PC-3 (cell line): Measurements from ENCODE around the gene DNAH17.

ENCODE experiments used
- CTCF ChIP-seq: fragments of 300-600 bp; sonication (generic); conservative IDR thresholded peaks from 2 replicates; pipeline ENCODE4 v1.5.1; 2017; ENCODE audit warnings: antibody characterized with exemption, low read depth, mild to moderate bottlenecking, low read length
- EZH2 ChIP-seq: fragments of 300-600 bp; sonication (generic); IDR thresholded peaks from one replicate; pipeline ENCODE4 v1.6.1; 2017; ENCODE audit warnings: antibody characterized with exemption, mild to moderate bottlenecking, low read length; ENCODE audit not compliant: unreplicated experiment
- EZH2phosphoT487 ChIP-seq: fragments of 300-600 bp; sonication (generic); IDR thresholded peaks from 2 replicates; pipeline ENCODE4 v1.6.1; 2018; ENCODE audit warnings: mild to moderate bottlenecking, antibody characterized with exemption, low read length, borderline replicate concordance

GRCh38 chr17:78395155-78395554 is 182.0 kb downstream of the DNAH17 start:
- TF ChIP-seq CTCF (no peak), EZH2 (no peak), EZH2phosphoT487 (no peak)
